Left lung (tissue), 10 donors: ENCODE data around the gene NANOG. TPM values are rescaled to one million over a fixed set of nuclear protein-coding genes. Genes with fewer than 3 reads are reported as not detected.
"Not testable (repeated sequence)": the region's sequence is repeated elsewhere in the genome, so short reads cannot be mapped to it uniquely, and the experiment has no call there.

Experiments used
- ATAC-seq: fragments of 200-7000 bp; cut with Tn5 transposase; one replicate; pipeline ENCODE4 v1.9.1; 2020; ENCODE audit warnings: moderate library complexity
- DNase-seq, 4 donors: peaks; one replicate each; pipeline ENCODE4 v3.0.0-alpha.2; 2013 to 2020
- H3K27ac ChIP-seq, 2 donors: fragments of 200-600 bp; sonication (generic) in 1 of 2; one replicate each; pipeline versions ENCODE4 v1.5.0 to v1.8.0; 2020 to 2021
- H3K27me3 ChIP-seq, 2 donors: fragments of 200-600 bp; sonication (generic) in 1 of 2; one replicate each; pipeline versions ENCODE4 v1.5.0 to v1.8.0; 2020 to 2021
- H3K36me3 ChIP-seq, 2 donors: fragments of 200-600 bp; sonication (generic) in 1 of 2; one replicate each; pipeline versions ENCODE4 v1.5.0 to v1.8.0; 2020 to 2021
- H3K4me1 ChIP-seq, 2 donors: fragments of 200-600 bp; one replicate each; pipeline ENCODE4 v1.8.0; 2021
- H3K4me3 ChIP-seq, 2 donors: fragments of 200-600 bp; sonication (generic) in 1 of 2; one replicate each; pipeline versions ENCODE4 v1.5.0 to v1.8.0; 2020 to 2021; ENCODE audit warnings: mild to moderate bottlenecking in 1 of 2
- H3K9me3 ChIP-seq, 2 donors: fragments of 200-600 bp; sonication (generic) in 1 of 2; one replicate each; pipeline versions ENCODE4 v1.5.0 to v1.8.0; 2020 to 2021
- CTCF ChIP-seq, 2 donors: fragments of 200-600 bp; sonication (generic) in 1 of 2; IDR thresholded peaks; one replicate each; pipeline versions ENCODE4 v1.5.0 to v1.8.0; 2021; ENCODE audit warnings: antibody characterized with exemption in 2 of 2
- intact Hi-C, 2 donors: fragments of 100-400 bp; cut with DNase I; formaldehyde crosslinking; loops; one replicate each; pipeline versions ENCODE4 v1.11.2 to v1.14.2; 2022
- polyA plus RNA-seq, 6 donors: library from polyadenylated mRNA; unstranded; fragments of 120-200 nt; gene quantifications; one replicate each; pipeline ENCODE4 v1.2.1, GENCODE V29; 2013; ENCODE audit not compliant: insufficient read length in 6 of 6
- total RNA-seq, 2 donors: library from RNA; stranded (reverse); fragmentation: NEBNext Ultra II Directional; extraction: Animal tissue kit (Norgen Biotek cat#: 25700); gene quantifications; one replicate each; pipeline ENCODE4 v1.2.1, GENCODE V29; 2021
- donor health status: DM: no; HTN: yes; CAD: no.
- donor health status: DM: no; HTN: no; CAD: no.

The NANOG gene
- total and polyA plus RNA-seq, 8 donors = 0.06 to 0.39 (median 0.20) TPM

GRCh38 chr12:7806863-7807487 lies 17.8 kb downstream of the NANOG start:
- Histone ChIP-seq H3K9me3 (no peaks in the 10 kb centered on the region), H3K4me3 (no peak overlapping the region), H3K27ac (no peak overlapping the region), H3K4me1 (no peaks in the 10 kb centered on the region), H3K27me3 (peaks cover 0 to 4% of the 10 kb centered on the region in 2 donors), H3K36me3 (no peaks in the 10 kb centered on the region)
- DNase-seq (peak in 3 of 4 donors; percentile 49 to 66 (median 50)), ATAC-seq (peak; percentile 99)
- intact Hi-C loops = loop anchor here in 1 of 2 donors (5.0 kb wide), 1 partner anchor 130 kb away; no protein-coding TSS in a partner anchor
- TF ChIP-seq CTCF (IDR thresholded peaks at IDR 0.05) = peak; percentile 81 to 87

- H3K27me3 ChIP-seq, H3K4me1 ChIP-seq, H3K9me3 ChIP-seq, H3K27ac ChIP-seq, H3K4me3 ChIP-seq, H3K36me3 ChIP-seq, intact Hi-C loops: not testable (repeated sequence)
- DNase-seq = peak in 1 of 4 donors; percentile 24
- peak; percentile 91 for ATAC-seq
Measured at GRCh38 chr12:7825754-7826153, 36.6 kb downstream of the NANOG start.

DNA sequence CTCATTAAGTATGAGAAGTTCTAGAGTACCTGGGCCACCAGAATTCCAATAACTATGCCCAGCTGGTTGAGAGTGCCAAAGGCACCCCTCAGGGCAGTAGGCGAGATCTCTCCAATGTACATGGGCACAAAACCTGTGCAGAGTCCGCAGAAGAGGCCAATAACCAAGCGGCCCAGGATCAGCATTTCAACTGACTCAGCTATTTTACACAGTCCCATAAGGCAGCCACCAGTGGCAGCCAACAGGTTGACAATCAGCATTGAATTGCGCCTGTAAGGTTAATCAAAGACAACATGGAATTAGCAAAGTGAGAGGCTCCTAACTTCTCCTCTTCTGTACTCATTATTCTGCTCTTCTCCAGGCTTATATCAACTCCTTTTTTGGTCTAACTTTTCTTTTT lies 40.5 kb downstream of the NANOG start:
- H3K27ac ChIP-seq, H3K27me3 ChIP-seq, ATAC-seq, DNase-seq, H3K36me3 ChIP-seq, H3K4me3 ChIP-seq, H3K4me1 ChIP-seq, H3K9me3 ChIP-seq, intact Hi-C loops: not testable (repeated sequence)

DNA sequence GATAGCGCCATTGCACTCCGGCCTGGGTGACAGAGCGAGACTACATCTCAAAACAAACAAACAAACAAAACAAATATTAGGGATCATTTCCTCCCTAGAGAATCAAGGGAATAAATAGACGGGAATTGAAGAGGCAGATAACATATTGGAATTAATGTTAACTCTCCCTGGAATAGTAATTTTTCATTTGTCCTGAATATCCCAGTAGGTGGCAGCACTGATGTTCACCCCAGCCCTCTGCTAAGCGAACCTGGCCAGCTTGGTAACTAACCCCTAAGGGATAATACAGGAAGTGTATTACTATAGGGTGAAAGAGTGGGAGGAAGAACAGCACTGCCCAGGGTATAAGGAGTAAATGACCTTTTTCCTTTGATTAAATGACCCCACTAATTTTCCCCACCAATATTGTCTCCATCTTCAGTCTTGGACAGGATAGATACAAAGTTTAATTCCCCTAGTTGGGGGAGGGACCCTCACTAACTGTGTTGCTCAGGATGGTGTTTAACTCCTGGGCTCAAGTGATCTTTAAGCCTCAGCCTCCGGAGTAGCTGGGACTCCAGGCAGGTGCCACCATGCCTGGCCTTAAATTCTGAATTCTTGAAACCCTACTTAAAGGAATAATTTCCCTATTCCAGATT lies 43.0 kb downstream of the NANOG start:
- Histone ChIP-seq H3K4me3 (no peak overlapping the region), H3K27ac (no peak overlapping the region), H3K27me3 (no peaks in the 10 kb centered on the region), H3K9me3 (no peaks in the 10 kb centered on the region), H3K4me1 (peaks cover 0 to 7% of the 10 kb centered on the region in 2 donors), H3K36me3 (no peaks in the 10 kb centered on the region)
- DNase-seq (peak in 2 of 4 donors; percentile 32 to 42), ATAC-seq (peak; percentile 94)
- intact Hi-C loops = no loop called here
- TF ChIP-seq CTCF (IDR thresholded peaks at IDR 0.05) = peak; percentile 35 to 64

GRCh38 chr12:7833201-7833600 lies 44.0 kb downstream of the NANOG start:
- H3K4me1 ChIP-seq, H3K9me3 ChIP-seq, H3K36me3 ChIP-seq, H3K27me3 ChIP-seq, ATAC-seq, intact Hi-C loops, DNase-seq, H3K27ac ChIP-seq, H3K4me3 ChIP-seq: not testable (repeated sequence)

DNA sequence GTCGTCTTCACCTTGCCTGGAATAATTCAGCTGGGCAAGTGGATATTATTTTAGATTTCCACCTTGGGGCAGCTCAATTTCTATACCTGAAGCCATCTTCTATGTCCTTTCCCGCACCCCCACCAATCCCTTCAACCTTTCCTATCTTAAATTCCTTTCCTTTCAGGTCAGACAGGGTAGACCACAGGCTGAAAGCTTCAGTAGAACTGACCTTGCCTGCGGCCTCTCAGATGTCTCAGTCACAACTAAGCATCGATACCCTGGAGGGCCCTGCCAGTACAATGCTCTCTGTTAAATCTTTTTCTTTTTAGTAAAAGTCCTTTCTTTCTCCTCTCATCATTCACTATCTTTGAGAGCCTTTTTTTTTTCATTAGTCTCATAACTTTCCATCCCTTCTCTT lies 44.6 kb downstream of the NANOG start:
- no peaks in the 10 kb centered on the region for H3K27me3 ChIP-seq
- ATAC-seq = no peak
- H3K4me3 ChIP-seq = no peak overlapping the region
- TF ChIP-seq CTCF (IDR thresholded peaks at IDR 0.05) = no peak
- no peaks in the 10 kb centered on the region for H3K9me3 ChIP-seq
- no peak for DNase-seq
- H3K27ac ChIP-seq = no peak overlapping the region
- H3K36me3 ChIP-seq = no peaks in the 10 kb centered on the region
- H3K4me1 ChIP-seq = peaks cover 0 to 8% of the 10 kb centered on the region in 2 donors
- intact Hi-C loops = no loop called here
